ENCODE data around the gene DPYD.

DPYD gene

DNA sequence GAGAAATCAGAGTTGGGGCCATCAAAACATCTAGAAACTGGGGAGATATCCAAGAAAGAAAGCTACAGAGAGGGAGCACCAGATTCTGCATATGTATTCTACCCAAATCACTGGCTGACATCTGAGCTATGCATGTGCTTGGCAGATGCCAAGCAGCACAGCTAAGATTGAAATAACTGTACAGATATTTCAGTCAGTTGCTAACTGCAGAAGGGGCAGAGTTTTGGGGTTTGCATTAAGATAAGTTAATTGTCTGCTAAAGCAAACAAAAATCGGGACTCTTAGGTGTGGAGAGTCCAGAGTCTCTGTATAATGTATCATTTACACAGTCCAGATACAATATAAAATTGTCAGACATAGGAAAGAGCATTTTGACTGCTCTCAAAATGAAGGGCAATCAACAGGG lies 762.1 kb downstream of the DPYD start:
- Mint-ChIP-seq H3K36me3 (ENCODE audit: low read depth) (no peaks in the 10 kb centered on the region), H3K27me3 (ENCODE audit: low read depth, poor library complexity) (no peaks in the 10 kb centered on the region), H3K9me3 (peaks cover 6% of the 10 kb centered on the region)

DNA sequence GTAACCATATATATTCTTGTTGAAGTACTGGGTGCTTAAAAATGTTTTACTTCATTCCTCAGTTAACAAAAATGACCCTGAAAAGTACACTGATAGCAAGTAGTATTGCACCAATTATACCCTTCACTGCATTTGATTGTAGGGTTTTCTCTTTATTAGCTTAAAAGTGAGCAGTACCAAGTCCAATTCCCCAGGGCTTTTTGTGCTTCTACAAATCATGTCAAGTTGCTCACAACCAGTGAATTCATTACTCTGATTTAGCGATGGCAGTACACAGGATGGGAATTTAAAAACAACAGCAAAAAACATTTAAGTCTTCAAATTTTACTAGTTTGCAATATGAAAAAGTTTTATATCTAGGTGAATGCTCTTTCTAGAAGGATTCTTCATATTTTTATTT lies 762.8 kb downstream of the DPYD start:
- TF ChIP-seq, protein P1, sequence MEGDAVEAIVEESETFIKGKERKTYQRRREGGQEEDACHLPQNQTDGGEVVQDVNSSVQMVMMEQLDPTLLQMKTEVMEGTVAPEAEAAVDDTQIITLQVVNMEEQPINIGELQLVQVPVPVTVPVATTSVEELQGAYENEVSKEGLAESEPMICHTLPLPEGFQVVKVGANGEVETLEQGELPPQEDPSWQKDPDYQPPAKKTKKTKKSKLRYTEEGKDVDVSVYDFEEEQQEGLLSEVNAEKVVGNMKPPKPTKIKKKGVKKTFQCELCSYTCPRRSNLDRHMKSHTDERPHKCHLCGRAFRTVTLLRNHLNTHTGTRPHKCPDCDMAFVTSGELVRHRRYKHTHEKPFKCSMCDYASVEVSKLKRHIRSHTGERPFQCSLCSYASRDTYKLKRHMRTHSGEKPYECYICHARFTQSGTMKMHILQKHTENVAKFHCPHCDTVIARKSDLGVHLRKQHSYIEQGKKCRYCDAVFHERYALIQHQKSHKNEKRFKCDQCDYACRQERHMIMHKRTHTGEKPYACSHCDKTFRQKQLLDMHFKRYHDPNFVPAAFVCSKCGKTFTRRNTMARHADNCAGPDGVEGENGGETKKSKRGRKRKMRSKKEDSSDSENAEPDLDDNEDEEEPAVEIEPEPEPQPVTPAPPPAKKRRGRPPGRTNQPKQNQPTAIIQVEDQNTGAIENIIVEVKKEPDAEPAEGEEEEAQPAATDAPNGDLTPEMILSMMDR (IDR thresholded peaks at IDR 0.05), result no peak

More for the DNA sequence above, 762.1 kb downstream of the DPYD start:
- Mint-ChIP-seq H3K4me3 (no peak overlapping the region), H3K4me1 (peaks cover 5% of the 10 kb centered on the region), H3K27ac (no peak overlapping the region)
- TF ChIP-seq, protein P1 (IDR thresholded peaks at IDR 0.05), result no peak
- DNase-seq, result no peak

DNA sequence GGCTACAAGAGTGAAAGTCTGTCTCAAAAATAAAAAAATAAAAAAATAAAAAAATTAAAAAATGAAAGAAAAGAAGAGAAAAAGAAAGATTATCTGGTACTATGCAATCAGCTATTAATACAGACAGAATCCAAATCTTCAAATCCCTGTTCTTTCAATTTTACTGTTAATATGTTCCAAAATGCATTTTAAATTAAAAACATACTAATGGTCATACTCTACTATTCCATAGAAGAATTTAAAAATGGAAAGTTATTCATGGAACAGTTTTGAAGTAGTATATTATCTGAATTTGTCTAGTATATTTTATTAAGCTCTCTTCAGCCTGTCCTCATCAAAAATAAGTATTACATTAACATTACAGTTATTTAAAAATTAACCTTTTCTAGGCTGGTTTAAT lies 769.2 kb downstream of the DPYD start:
- Mint-ChIP-seq H3K4me3 (no peak overlapping the region), H3K9me3 (no peaks in the 10 kb centered on the region), H3K4me1 (no peaks in the 10 kb centered on the region), H3K27ac (no peak overlapping the region), H3K27me3 (ENCODE audit: low read depth, poor library complexity) (no peaks in the 10 kb centered on the region), H3K36me3 (ENCODE audit: low read depth) (no peaks in the 10 kb centered on the region)
- DNase-seq, result no peak
- TF ChIP-seq, protein P1 (IDR thresholded peaks at IDR 0.05), result no peak

More for the DNA sequence above, 762.8 kb downstream of the DPYD start:
- peaks cover 5% of the 10 kb centered on the region for H3K4me1 Mint-ChIP-seq
- no peaks in the 10 kb centered on the region for H3K27me3 Mint-ChIP-seq (ENCODE audit: low read depth, poor library complexity)
- H3K36me3 Mint-ChIP-seq (ENCODE audit: low read depth), result no peaks in the 10 kb centered on the region
- no peaks in the 10 kb centered on the region for H3K9me3 Mint-ChIP-seq
- peak; percentile 5 for DNase-seq
- no peak overlapping the region for H3K4me3 Mint-ChIP-seq
- no peak overlapping the region for H3K27ac Mint-ChIP-seq

DNA sequence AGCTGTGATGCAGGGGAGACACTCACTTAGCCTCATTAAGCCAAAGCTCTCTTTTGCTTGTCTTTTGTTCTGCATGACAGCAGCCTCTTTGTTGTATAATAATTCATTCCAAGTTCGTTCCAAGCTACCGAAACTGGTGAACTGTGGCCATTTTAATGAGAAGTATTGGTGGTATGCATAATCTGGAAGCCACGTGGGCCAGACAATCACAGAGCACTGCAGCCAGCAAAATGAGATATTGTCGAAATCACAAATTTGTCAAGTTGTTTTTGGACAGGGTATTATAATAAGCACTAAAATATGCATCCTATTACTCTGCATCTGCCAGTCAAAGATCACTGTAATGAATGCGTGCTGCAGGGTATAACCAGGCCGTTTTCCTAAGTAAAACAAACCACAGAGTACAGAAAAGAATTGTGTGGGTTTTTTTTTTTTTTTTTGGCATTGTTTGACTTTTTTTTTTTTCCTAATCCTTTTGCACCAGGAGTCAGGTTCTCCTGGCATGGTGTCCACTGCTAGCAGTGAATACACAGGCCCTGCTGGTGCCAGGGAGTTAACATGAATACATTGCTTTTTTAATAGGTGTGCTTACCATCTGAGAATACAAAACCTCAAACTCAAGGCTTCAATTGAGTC lies 775.4 kb downstream of the DPYD start:
- Mint-ChIP-seq H3K4me1 (no peaks in the 10 kb centered on the region), H3K4me3 (no peak overlapping the region), H3K27ac (no peak overlapping the region), H3K27me3 (ENCODE audit: low read depth, poor library complexity) (no peaks in the 10 kb centered on the region), H3K36me3 (ENCODE audit: low read depth) (no peaks in the 10 kb centered on the region), H3K9me3 (no peaks in the 10 kb centered on the region)
- TF ChIP-seq, protein P1 (IDR thresholded peaks at IDR 0.05), result no peak
- no peak for DNase-seq

DNA sequence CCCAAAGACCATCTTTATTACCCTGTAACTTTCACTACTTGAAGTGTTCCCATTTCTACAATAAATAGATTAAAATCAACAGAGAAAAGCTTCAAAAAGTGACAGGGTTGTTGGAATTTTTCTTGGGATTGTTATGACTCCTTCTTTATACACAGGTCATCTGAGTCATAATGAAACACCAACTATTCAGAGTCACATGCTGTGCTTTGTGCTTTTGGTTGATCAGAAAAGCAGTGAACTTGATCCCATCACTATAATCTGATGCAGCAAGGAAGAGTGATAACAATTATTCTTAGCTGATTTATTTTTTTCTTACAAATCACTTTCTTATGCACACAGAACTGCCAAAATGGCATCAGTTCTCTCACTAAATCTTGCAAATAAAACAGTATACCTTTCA lies 776.3 kb downstream of the DPYD start:
- Mint-ChIP-seq H3K27ac (no peak overlapping the region), H3K9me3 (no peaks in the 10 kb centered on the region), H3K36me3 (ENCODE audit: low read depth) (no peaks in the 10 kb centered on the region), H3K4me3 (no peak overlapping the region), H3K4me1 (no peaks in the 10 kb centered on the region), H3K27me3 (ENCODE audit: low read depth, poor library complexity) (no peaks in the 10 kb centered on the region)
- DNase-seq, result no peak
- TF ChIP-seq, protein P1 (IDR thresholded peaks at IDR 0.05), result no peak

DNA sequence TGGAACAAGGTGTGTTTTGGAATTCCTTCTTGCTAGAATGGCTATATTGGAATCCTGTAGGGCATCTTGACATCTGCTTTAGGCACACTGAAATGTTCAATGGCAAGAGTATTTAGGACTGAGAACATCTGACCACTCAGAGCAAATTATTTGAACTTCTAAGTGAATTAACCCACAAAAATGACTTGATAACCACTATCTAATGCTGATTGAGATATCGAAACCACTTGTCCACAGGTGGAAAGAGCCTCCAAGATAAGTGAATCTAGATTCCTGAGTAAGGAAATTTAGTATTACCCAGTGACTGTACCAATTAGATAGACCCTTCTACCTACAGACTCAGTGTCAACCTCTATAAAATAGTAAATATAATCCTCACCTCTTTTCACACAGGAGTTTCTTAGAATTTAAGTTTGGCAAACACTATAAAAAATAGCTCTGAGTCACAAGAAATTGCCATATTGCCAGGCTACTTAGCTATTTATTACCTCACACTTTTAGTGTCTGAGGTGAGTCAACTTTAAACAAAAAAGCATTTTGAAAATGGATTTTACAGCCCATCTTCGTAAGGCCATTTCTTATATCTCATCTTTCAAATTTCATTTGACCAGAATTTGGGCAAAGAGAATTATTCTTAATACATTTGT lies 777.5 kb downstream of the DPYD start:
- H3K27me3 Mint-ChIP-seq (ENCODE audit: low read depth, poor library complexity), result no peaks in the 10 kb centered on the region
- DNase-seq, result no peak
- no peaks in the 10 kb centered on the region for H3K36me3 Mint-ChIP-seq (ENCODE audit: low read depth)
- TF ChIP-seq, protein P1 (IDR thresholded peaks at IDR 0.05), result no peak
- no peak overlapping the region for H3K27ac Mint-ChIP-seq
- H3K9me3 Mint-ChIP-seq, result no peaks in the 10 kb centered on the region
- no peak overlapping the region for H3K4me3 Mint-ChIP-seq
- H3K4me1 Mint-ChIP-seq, result peaks cover 3% of the 10 kb centered on the region

Data from nephron progenitor cell (in vitro differentiated cells).